H1 (cell line): ENCODE measurements around the gene CMSS1. TPM values are rescaled to one million over a fixed set of nuclear protein-coding genes. Genes with fewer than 3 reads are reported as not detected.

ENCODE experiments used
- CTCF ChIA-PET: fragments of 300-600 bp; sonication (Branson Sonifier 250); formaldehyde crosslinking; loops from one replicate; lab custom pipeline; 2021; ENCODE audit not compliant: partially characterized antibody; lab: Charles Lee
- POLR2A ChIA-PET: fragments of 300-600 bp; sonication (Branson Sonifier 250); formaldehyde crosslinking; loops from one replicate; lab custom pipeline; 2021; ENCODE audit warnings: inconsistent platforms; ENCODE audit not compliant: partially characterized antibody; lab: Charles Lee
- DNase-seq, 2 experiments: peaks; one replicate each; pipeline versions ENCODE4 v3.0.0 to v3.0.0-alpha.2; 2010 to 2022; ENCODE audit warnings: low spot score in 2 of 2, low read depth in 1 of 2, mixed read lengths in 1 of 2
- FAIRE-seq: peaks from 2 replicates; lab custom pipeline; 2011; peaks lifted over from hg19 to GRCh38; lab: Jason Lieb, UNC
- H2AFZ ChIP-seq: 2 replicates; pipeline ENCODE4 v1.8.1; 2012; ENCODE audit warnings: low read length, inconsistent platforms
- H2AK5ac ChIP-seq: 2 replicates; pipeline ENCODE4 v1.6.1; 2013; ENCODE audit warnings: low read depth, low read length
- H2BK120ac ChIP-seq: replicated peaks from 2 replicates; pipeline ENCODE3; 2013; ENCODE audit warnings: low read depth, low read length, inconsistent platforms
- H2BK12ac ChIP-seq: 2 replicates; pipeline ENCODE4 v1.6.1; 2013; ENCODE audit warnings: low read depth, low read length
- H2BK15ac ChIP-seq: 2 replicates; pipeline ENCODE4 v1.6.1; 2013; ENCODE audit warnings: low read length
- H2BK20ac ChIP-seq: 2 replicates; pipeline ENCODE4 v1.6.1; 2013; ENCODE audit warnings: low read length
- H2BK5ac ChIP-seq: 2 replicates; pipeline ENCODE4 v1.6.1; 2013; ENCODE audit warnings: low read depth, low read length
- H3K14ac ChIP-seq: 2 replicates; pipeline ENCODE4 v1.6.1; 2013; ENCODE audit warnings: inconsistent platforms; ENCODE audit not compliant: insufficient read length
- H3K18ac ChIP-seq: 2 replicates; pipeline ENCODE4 v1.6.1; 2013; ENCODE audit warnings: low read length; ENCODE audit errors: extremely low read depth
- H3K23ac ChIP-seq: 2 replicates; pipeline ENCODE4 v1.6.1; 2013; ENCODE audit warnings: inconsistent platforms; ENCODE audit not compliant: insufficient read length
- H3K23me2 ChIP-seq: 2 replicates; pipeline ENCODE4 v1.6.1; 2013; ENCODE audit warnings: low read depth, low read length
- H3K27ac ChIP-seq: 2 replicates; pipeline ENCODE4 v1.6.1; 2011; ENCODE audit warnings: low read depth, low read length, inconsistent platforms
- H3K27me3 ChIP-seq, 4 experiments: replicated peaks in 1 of 4; 1 replicate in 1 of 4; 2 replicates in 3 of 4; pipeline versions ENCODE4 v1.6.1 to v1.8.1; 2011 to 2013; ENCODE audit warnings: low read length in 3 of 4, mild to moderate bottlenecking in 3 of 4, inconsistent platforms in 2 of 4, mixed read lengths in 2 of 4, moderate library complexity in 1 of 4; ENCODE audit not compliant: control insufficient read depth in 3 of 4, insufficient read depth in 3 of 4; ENCODE audit errors: extremely low read depth in 1 of 4
- H3K36me3 ChIP-seq, 4 experiments: 2 replicates each; pipeline versions ENCODE4 v1.6.1 to v1.8.1; 2011 to 2013; ENCODE audit warnings: mild to moderate bottlenecking in 4 of 4, low read length in 3 of 4, moderate library complexity in 2 of 4, control low read depth in 1 of 4, inconsistent platforms in 1 of 4; ENCODE audit not compliant: insufficient read depth in 4 of 4, control insufficient read depth in 2 of 4
- H3K4ac ChIP-seq: replicated peaks from 2 replicates; pipeline ENCODE3; 2013; ENCODE audit warnings: low read length, low read depth, mixed read lengths, inconsistent platforms; ENCODE audit not compliant: insufficient read length
- H3K4me1 ChIP-seq, 4 experiments: replicated peaks in 1 of 4; 1 replicate in 1 of 4; 2 replicates in 3 of 4; pipeline versions ENCODE4 v1.6.1 to v1.8.1; 2011 to 2013; ENCODE audit warnings: low read length in 3 of 4, inconsistent platforms in 2 of 4, mixed read lengths in 1 of 4; ENCODE audit not compliant: insufficient read depth in 4 of 4, control insufficient read depth in 3 of 4
- H3K4me2 ChIP-seq, 2 experiments: 2 replicates each; pipeline versions ENCODE4 v1.6.1 to v1.8.1; 2011 to 2013; ENCODE audit warnings: low read depth in 2 of 2, low read length in 2 of 2, control low read depth in 1 of 2, inconsistent platforms in 1 of 2, mild to moderate bottlenecking in 1 of 2; ENCODE audit not compliant: insufficient read depth in 1 of 2
- H3K4me3 ChIP-seq, 4 experiments: fragments of 200-600, 300-600 bp in 1 of 4; sonication (generic), shearing (Covaris generic), sonication (Bioruptor Twin) in 1 of 4; 2 replicates each; pipeline versions ENCODE4 v1.5.1 to v1.8.1; 2011 to 2016; ENCODE audit warnings: low read length in 4 of 4, low read depth in 3 of 4, control low read depth in 2 of 4, inconsistent platforms in 2 of 4, mild to moderate bottlenecking in 2 of 4, mixed read lengths in 1 of 4, moderate library complexity in 1 of 4; ENCODE audit not compliant: insufficient read depth in 2 of 4; ENCODE audit errors: extremely low read depth in 1 of 4
- H3K56ac ChIP-seq: replicated peaks from 2 replicates; pipeline ENCODE3; 2013; ENCODE audit warnings: low read depth, mild to moderate bottlenecking, mixed read lengths, low read length, inconsistent platforms; ENCODE audit not compliant: insufficient read length
- H3K79me1 ChIP-seq: 2 replicates; pipeline ENCODE4 v1.6.1; 2013; ENCODE audit warnings: low read depth, low read length, control low read depth
- H3K79me2 ChIP-seq, 2 experiments: 2 replicates each; pipeline versions ENCODE4 v1.6.1 to v1.8.1; 2012 to 2013; ENCODE audit warnings: low read length in 2 of 2, mild to moderate bottlenecking in 2 of 2, inconsistent platforms in 1 of 2; ENCODE audit not compliant: insufficient read depth in 2 of 2, control insufficient read depth in 1 of 2
- H3K9ac ChIP-seq, 4 experiments: replicated peaks in 1 of 4; 1 replicate in 1 of 4; 2 replicates in 3 of 4; pipeline versions ENCODE4 v1.6.1 to v1.8.1; 2011 to 2013; ENCODE audit warnings: low read depth in 3 of 4, low read length in 3 of 4, control low read depth in 2 of 4, mild to moderate bottlenecking in 2 of 4, moderate library complexity in 2 of 4, inconsistent platforms in 1 of 4; ENCODE audit errors: extremely low read depth in 1 of 4
- H3K9me3 ChIP-seq, 2 experiments: 2 replicates each; pipeline versions ENCODE4 v1.6.1 to v1.8.1; 2012 to 2013; ENCODE audit warnings: mild to moderate bottlenecking in 2 of 2, moderate library complexity in 2 of 2, control low read depth in 1 of 2, inconsistent platforms in 1 of 2, low read depth in 1 of 2, low read length in 1 of 2, mixed read lengths in 1 of 2; ENCODE audit not compliant: insufficient read depth in 2 of 2
- H4K20me1 ChIP-seq, 2 experiments: replicated peaks in 1 of 2; 2 replicates each; pipeline versions ENCODE3 to v1.8.1; 2011 to 2013; ENCODE audit warnings: inconsistent platforms in 2 of 2, low read length in 2 of 2, mild to moderate bottlenecking in 1 of 2; ENCODE audit not compliant: insufficient read depth in 2 of 2, control insufficient read depth in 1 of 2
- H4K5ac ChIP-seq: 2 replicates; pipeline ENCODE4 v1.6.1; 2013; ENCODE audit warnings: low read length, low read depth, mixed read lengths, inconsistent platforms; ENCODE audit not compliant: insufficient read length
- H4K8ac ChIP-seq: 2 replicates; pipeline ENCODE4 v1.8.0; 2013; ENCODE audit warnings: mild to moderate bottlenecking, moderate library complexity, low read length, inconsistent platforms; ENCODE audit not compliant: insufficient read depth; ENCODE audit errors: extremely low read depth
- H4K91ac ChIP-seq: replicated peaks from 2 replicates; pipeline ENCODE3; 2013; ENCODE audit warnings: low read length, mixed read lengths, inconsistent platforms; ENCODE audit not compliant: insufficient read length
- PHF8 ChIP-seq: fragments of 200-600 bp; sonication (generic); conservative IDR thresholded peaks from 2 replicates; pipeline ENCODE4 v1.7.1; 2012; ENCODE audit warnings: low read depth, mild to moderate bottlenecking, inconsistent platforms, low read length, moderate library complexity
- POLR2AphosphoS5 ChIP-seq: IDR thresholded peaks from 2 replicates; pipeline ENCODE4 v1.6.1; 2011; ENCODE audit warnings: low read depth, low read length
- WGBS, 2 experiments: shearing (Covaris generic) in 1 of 2; methylation state at CpG; one replicate each; pipeline versions ENCODE4 v1.1.6 to v1.1.7; 2013 to 2015; ENCODE audit warnings: low lambda C conversion rate in 2 of 2, mixed read lengths in 2 of 2, inconsistent platforms in 1 of 2, low coverage in 1 of 2, missing lambda C conversion rate in 1 of 2; ENCODE audit not compliant: insufficient replicate concordance in 2 of 2, insufficient coverage in 1 of 2, insufficient read length in 1 of 2; ENCODE audit errors: extremely low coverage in 1 of 2, missing lambda C conversion rate in 1 of 2; 5-methylcytosine and 5-hydroxymethylcytosine counted together
- polyA plus RNA-seq, 7 experiments: library from polyadenylated mRNA; depleted of rRNA in 3 of 7; stranded (reverse) in 5 of 7; unstranded in 2 of 7; fragments of >200 nt in 5 of 7; fragments of 200-250 nt in 2 of 7; gene quantifications; 1 replicate in 5 of 7; 2 replicates in 1 of 7; 4 replicates in 1 of 7; pipeline versions ENCODE4 v1.2.1 to v1.2.3, GENCODE V29; 2011 to 2013; ENCODE audit warnings: missing spikeins in 2 of 7, mixed read lengths in 2 of 7
- total RNA-seq: library from RNA; stranded (reverse); fragmentation: NEBNext Ultra II Directional; extraction: Animal tissue kit (Norgen Biotek cat#: 25700); gene quantifications from 2 replicates; pipeline ENCODE4 v1.2.1, GENCODE V29; 2021

Gene CMSS1
- total and polyA plus RNA-seq, 2 of the 8 experiments (the other 6 are each of a cell fraction or from before 2014, with no cell fraction given): 15.2 to 75.1 TPM

DNA sequence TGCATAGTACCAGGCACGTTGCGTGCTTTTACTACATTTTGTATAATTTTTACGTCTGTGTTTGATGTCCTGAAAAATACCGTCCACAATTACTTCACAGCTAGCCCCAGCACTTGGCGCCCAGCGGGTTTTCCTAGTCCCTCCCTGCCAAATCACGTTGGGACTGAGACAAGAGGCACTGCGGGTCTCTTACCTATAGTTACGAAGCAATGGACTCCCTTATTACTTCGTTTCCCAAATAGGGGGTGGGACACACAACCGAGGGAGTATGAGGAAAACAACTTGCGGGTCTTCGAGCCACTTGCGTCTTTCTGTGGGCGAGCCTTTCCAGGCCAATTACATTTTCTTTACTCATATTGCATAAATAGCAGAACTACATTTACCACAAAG, 620 bp upstream of the CMSS1 start:
- no peak overlapping the region for H4K91ac ChIP-seq
- H3K9me3 ChIP-seq: no peaks in the 10 kb centered on the region
- no peaks in the 10 kb centered on the region for H4K20me1 ChIP-seq
- H3K79me2 ChIP-seq: peaks cover 0 to 26% of the 10 kb centered on the region in 2 experiments; a peak in 2 of 4 replicates
- H2AK5ac ChIP-seq: no peak overlapping the region; the same call in 1 of the 2 replicates
- H3K23me2 ChIP-seq: peaks cover 12% of the 10 kb centered on the region
- peak overlapping the region; percentile 79 to 94 (median 88) for H3K4me3 ChIP-seq
- no peak overlapping the region for H2BK12ac ChIP-seq
- no peak overlapping the region for H2BK15ac ChIP-seq
- no peak for TF ChIP-seq POLR2AphosphoS5
- peak; percentile 30; the same call in 1 of the 2 replicates for TF ChIP-seq PHF8
- POLR2A ChIA-PET: interaction anchor here (0.8 to 1.3 kb wide), 2 partner anchors 271 to 443 kb away, joined by 3 to 4 read pairs; partner anchors contain the start of gene TBC1D23
- no peak overlapping the region for H3K56ac ChIP-seq
- peaks cover 0 to 5% (median 0%) of the 10 kb centered on the region in 4 experiments; a peak in 2 of 7 replicates for H3K4me1 ChIP-seq
- peak overlapping the region; percentile 87 for H2AFZ ChIP-seq
- peaks cover 4% of the 10 kb centered on the region for H3K79me1 ChIP-seq
- no peak overlapping the region for H3K14ac ChIP-seq
- no peak overlapping the region for H2BK5ac ChIP-seq
- no peak overlapping the region for H2BK20ac ChIP-seq
- H3K36me3 ChIP-seq: no peaks in the 10 kb centered on the region
- FAIRE-seq: no peak
- no peaks in the 10 kb centered on the region; a peak in 1 of 7 replicates for H3K27me3 ChIP-seq
- H4K5ac ChIP-seq: no peak overlapping the region
- H3K4me2 ChIP-seq: peak overlapping the region; percentile 73 to 85
- peak overlapping the region; percentile 80; the same call in 1 of the 2 replicates for H3K27ac ChIP-seq
- H3K18ac ChIP-seq: no peak overlapping the region
- no peak overlapping the region for H2BK120ac ChIP-seq
- CTCF ChIA-PET: interaction anchor here (0.6 to 3.0 kb wide), 3 partner anchors 8 to 292 kb away, joined by 3 to 9 read pairs (median 5); no protein-coding TSS in a partner anchor
- peak overlapping the region; percentile 72; the same call in 1 of the 2 replicates for H4K8ac ChIP-seq
- DNase-seq: peak in 1 of 2 experiments; percentile 51
- peak overlapping the region; percentile 73 to 90 (median 86) for H3K9ac ChIP-seq
- no peak overlapping the region for H3K23ac ChIP-seq
- H3K4ac ChIP-seq: no peak overlapping the region
- 6% methylated on average over 14 of the region's 15 CpGs; no CpG with 5 or more reads in 1 of the 2 experiments for WGBS, 2 experiments
